ENCODE data around the gene BRINP3.

BRINP3 gene

GRCh38 chr1:190193508-190194115 lies 284.1 kb downstream of the BRINP3 start:
- Histone ChIP-seq H3K9ac (ENCODE audit: low read length) (no peak overlapping the region), H3K4me3 (ENCODE audit: low read depth, low read length) (no peak overlapping the region), H3K9me3 (ENCODE audit: control insufficient read depth, insufficient read depth, low read depth, low read length) (peaks cover 4% of the 10 kb centered on the region; the same call in 1 of the 2 replicates), H3K27me3 (ENCODE audit: control insufficient read depth, insufficient read depth, low read length) (no peaks in the 10 kb centered on the region), H3K27ac (ENCODE audit: low read depth, low read length) (no peak overlapping the region), H3K4me1 (ENCODE audit: control insufficient read depth, insufficient read depth, low read length) (no peaks in the 10 kb centered on the region), H3K36me3 (ENCODE audit: control insufficient read depth, insufficient read depth, low read length) (no peaks in the 10 kb centered on the region)

GRCh38 chr1:190192627-190193026 lies 285.0 kb downstream of the BRINP3 start:
- no peak overlapping the region for H3K27ac ChIP-seq (ENCODE audit: low read depth, low read length)
- H3K4me3 ChIP-seq (ENCODE audit: low read depth, low read length), result no peak overlapping the region
- H3K36me3 ChIP-seq (ENCODE audit: control insufficient read depth, insufficient read depth, low read length), result no peaks in the 10 kb centered on the region
- no peaks in the 10 kb centered on the region for H3K27me3 ChIP-seq (ENCODE audit: control insufficient read depth, insufficient read depth, low read length)
- no peak overlapping the region for H3K9ac ChIP-seq (ENCODE audit: low read length)
- H3K9me3 ChIP-seq (ENCODE audit: control insufficient read depth, insufficient read depth, low read depth, low read length), result 0 out of 2 replicates have a peak, but pooled peaks cover 1% of the 10 kb centered on the region
- H3K4me1 ChIP-seq (ENCODE audit: control insufficient read depth, insufficient read depth, low read length), result no peaks in the 10 kb centered on the region

- Histone ChIP-seq H3K36me3 (ENCODE audit: control insufficient read depth, insufficient read depth, low read length) (no peaks in the 10 kb centered on the region), H3K9me3 (ENCODE audit: control insufficient read depth, insufficient read depth, low read depth, low read length) (no peaks in the 10 kb centered on the region), H3K27ac (ENCODE audit: low read depth, low read length) (no peak overlapping the region), H3K27me3 (ENCODE audit: control insufficient read depth, insufficient read depth, low read length) (no peaks in the 10 kb centered on the region), H3K4me3 (ENCODE audit: low read depth, low read length) (no peak overlapping the region), H3K9ac (ENCODE audit: low read length) (no peak overlapping the region), H3K4me1 (ENCODE audit: control insufficient read depth, insufficient read depth, low read length) (no peaks in the 10 kb centered on the region)
Measured at GRCh38 chr1:190183588-190183987, 294.1 kb downstream of the BRINP3 start.

GRCh38 chr1:190179817-190180216 lies 297.8 kb downstream of the BRINP3 start:
- no peaks in the 10 kb centered on the region for H3K4me1 ChIP-seq (ENCODE audit: control insufficient read depth, insufficient read depth, low read length)
- H3K27ac ChIP-seq (ENCODE audit: low read depth, low read length), result no peak overlapping the region
- H3K9me3 ChIP-seq (ENCODE audit: control insufficient read depth, insufficient read depth, low read depth, low read length), result no peaks in the 10 kb centered on the region
- no peak overlapping the region for H3K9ac ChIP-seq (ENCODE audit: low read length)
- no peaks in the 10 kb centered on the region for H3K27me3 ChIP-seq (ENCODE audit: control insufficient read depth, insufficient read depth, low read length)
- no peak overlapping the region for H3K4me3 ChIP-seq (ENCODE audit: low read depth, low read length)
- H3K36me3 ChIP-seq (ENCODE audit: control insufficient read depth, insufficient read depth, low read length), result no peaks in the 10 kb centered on the region

- Histone ChIP-seq H3K27me3 (ENCODE audit: control insufficient read depth, insufficient read depth, low read length) (no peaks in the 10 kb centered on the region), H3K9ac (ENCODE audit: low read length) (no peak overlapping the region), H3K4me3 (ENCODE audit: low read depth, low read length) (no peak overlapping the region), H3K4me1 (ENCODE audit: control insufficient read depth, insufficient read depth, low read length) (no peaks in the 10 kb centered on the region), H3K36me3 (ENCODE audit: control insufficient read depth, insufficient read depth, low read length) (no peaks in the 10 kb centered on the region), H3K27ac (ENCODE audit: low read depth, low read length) (no peak overlapping the region), H3K9me3 (ENCODE audit: control insufficient read depth, insufficient read depth, low read depth, low read length) (no peaks in the 10 kb centered on the region)
Measured at GRCh38 chr1:190178827-190179226, 298.8 kb downstream of the BRINP3 start.

- H3K9me3 ChIP-seq (ENCODE audit: control insufficient read depth, insufficient read depth, low read depth, low read length), result no peaks in the 10 kb centered on the region
- no peak overlapping the region for H3K9ac ChIP-seq (ENCODE audit: low read length)
- no peak overlapping the region for H3K27ac ChIP-seq (ENCODE audit: low read depth, low read length)
- H3K36me3 ChIP-seq (ENCODE audit: control insufficient read depth, insufficient read depth, low read length), result no peaks in the 10 kb centered on the region
- no peak overlapping the region for H3K4me3 ChIP-seq (ENCODE audit: low read depth, low read length)
- H3K27me3 ChIP-seq (ENCODE audit: control insufficient read depth, insufficient read depth, low read length), result no peaks in the 10 kb centered on the region
- H3K4me1 ChIP-seq (ENCODE audit: control insufficient read depth, insufficient read depth, low read length), result no peaks in the 10 kb centered on the region
Measured at GRCh38 chr1:190177555-190177954, 300.1 kb downstream of the BRINP3 start.

- H3K4me1 ChIP-seq (ENCODE audit: control insufficient read depth, insufficient read depth, low read length), result no peaks in the 10 kb centered on the region
- no peak overlapping the region for H3K27ac ChIP-seq (ENCODE audit: low read depth, low read length)
- no peaks in the 10 kb centered on the region for H3K9me3 ChIP-seq (ENCODE audit: control insufficient read depth, insufficient read depth, low read depth, low read length)
- no peak overlapping the region for H3K4me3 ChIP-seq (ENCODE audit: low read depth, low read length)
- H3K9ac ChIP-seq (ENCODE audit: low read length), result no peak overlapping the region
- H3K36me3 ChIP-seq (ENCODE audit: control insufficient read depth, insufficient read depth, low read length), result no peaks in the 10 kb centered on the region
- H3K27me3 ChIP-seq (ENCODE audit: control insufficient read depth, insufficient read depth, low read length), result no peaks in the 10 kb centered on the region
Measured at GRCh38 chr1:190176776-190177175, 300.9 kb downstream of the BRINP3 start.

GRCh38 chr1:190175320-190175719 lies 302.3 kb downstream of the BRINP3 start:
- no peaks in the 10 kb centered on the region for H3K36me3 ChIP-seq (ENCODE audit: control insufficient read depth, insufficient read depth, low read length)
- H3K9ac ChIP-seq (ENCODE audit: low read length), result no peak overlapping the region

GRCh38 chr1:190172651-190173430 lies 304.8 kb downstream of the BRINP3 start:
- no peak overlapping the region for H3K9ac ChIP-seq (ENCODE audit: low read length)
- no peaks in the 10 kb centered on the region for H3K4me1 ChIP-seq (ENCODE audit: control insufficient read depth, insufficient read depth, low read length)
- no peaks in the 10 kb centered on the region for H3K36me3 ChIP-seq (ENCODE audit: control insufficient read depth, insufficient read depth, low read length)
- H3K9me3 ChIP-seq (ENCODE audit: control insufficient read depth, insufficient read depth, low read depth, low read length), result no peaks in the 10 kb centered on the region
- H3K27ac ChIP-seq (ENCODE audit: low read depth, low read length), result no peak overlapping the region
- no peak overlapping the region for H3K4me3 ChIP-seq (ENCODE audit: low read depth, low read length)
- H3K27me3 ChIP-seq (ENCODE audit: control insufficient read depth, insufficient read depth, low read length), result no peaks in the 10 kb centered on the region

More at GRCh38 chr1:190175320-190175719, 302.3 kb downstream of the BRINP3 start:
- Histone ChIP-seq H3K27ac (ENCODE audit: low read depth, low read length) (no peak overlapping the region), H3K4me1 (ENCODE audit: control insufficient read depth, insufficient read depth, low read length) (no peaks in the 10 kb centered on the region), H3K9me3 (ENCODE audit: control insufficient read depth, insufficient read depth, low read depth, low read length) (no peaks in the 10 kb centered on the region), H3K27me3 (ENCODE audit: control insufficient read depth, insufficient read depth, low read length) (no peaks in the 10 kb centered on the region), H3K4me3 (ENCODE audit: low read depth, low read length) (no peak overlapping the region)

- no peak overlapping the region for H3K4me3 ChIP-seq (ENCODE audit: low read depth, low read length)
- no peaks in the 10 kb centered on the region for H3K27me3 ChIP-seq (ENCODE audit: control insufficient read depth, insufficient read depth, low read length)
- no peaks in the 10 kb centered on the region for H3K4me1 ChIP-seq (ENCODE audit: control insufficient read depth, insufficient read depth, low read length)
- H3K27ac ChIP-seq (ENCODE audit: low read depth, low read length), result no peak overlapping the region
- H3K9ac ChIP-seq (ENCODE audit: low read length), result no peak overlapping the region
- H3K9me3 ChIP-seq (ENCODE audit: control insufficient read depth, insufficient read depth, low read depth, low read length), result no peaks in the 10 kb centered on the region
- H3K36me3 ChIP-seq (ENCODE audit: control insufficient read depth, insufficient read depth, low read length), result no peaks in the 10 kb centered on the region
Measured at GRCh38 chr1:190170321-190170720, 307.3 kb downstream of the BRINP3 start.

- H3K27me3 ChIP-seq (ENCODE audit: control insufficient read depth, insufficient read depth, low read length), result no peaks in the 10 kb centered on the region
- no peak overlapping the region for H3K27ac ChIP-seq (ENCODE audit: low read depth, low read length)
- H3K4me1 ChIP-seq (ENCODE audit: control insufficient read depth, insufficient read depth, low read length), result no peaks in the 10 kb centered on the region
- no peak overlapping the region for H3K4me3 ChIP-seq (ENCODE audit: low read depth, low read length)
- H3K9ac ChIP-seq (ENCODE audit: low read length), result no peak overlapping the region
- no peaks in the 10 kb centered on the region for H3K9me3 ChIP-seq (ENCODE audit: control insufficient read depth, insufficient read depth, low read depth, low read length)
- no peaks in the 10 kb centered on the region for H3K36me3 ChIP-seq (ENCODE audit: control insufficient read depth, insufficient read depth, low read length)
Measured at GRCh38 chr1:190169311-190170067, 308.2 kb downstream of the BRINP3 start.

Data from HUES6 (cell line).